ENCODE results near the gene LEF1. TPM values are rescaled to one million over a fixed set of nuclear protein-coding genes. Genes with fewer than 3 reads are reported as not detected.

Gene LEF1
- total RNA-seq, 2 donors from 2014 or later: 22.4 to 26.8 TPM

- no peaks in the 10 kb centered on the region for H3K4me1 ChIP-seq (replicated peaks)
- H3K4me3 ChIP-seq: no peak overlapping the region
- H3K27ac ChIP-seq: no peak overlapping the region
- no peaks in the 10 kb centered on the region for H3K36me3 ChIP-seq
- intact Hi-C loops (cut with DNase I): no loop called here
- H3K9me3 ChIP-seq: no peaks in the 10 kb centered on the region
- TF ChIP-seq POLR2A (IDR thresholded peaks at IDR 0.05) (no peak), CTCF (IDR thresholded peaks at IDR 0.05) (no peak), POLR2AphosphoS5 (IDR thresholded peaks at IDR 0.05) (no peak)
- no peak for DNase-seq (ENCODE audit: low spot score)
- WGBS: 48% methylated on average over 5 of the region's 5 CpGs
- H3K27me3 ChIP-seq (replicated peaks; ENCODE audit: insufficient read depth): no peaks in the 10 kb centered on the region
These were observed 42.5 kb upstream of the LEF1 start for GRCh38 chr4:108210989-108211835.

DNA sequence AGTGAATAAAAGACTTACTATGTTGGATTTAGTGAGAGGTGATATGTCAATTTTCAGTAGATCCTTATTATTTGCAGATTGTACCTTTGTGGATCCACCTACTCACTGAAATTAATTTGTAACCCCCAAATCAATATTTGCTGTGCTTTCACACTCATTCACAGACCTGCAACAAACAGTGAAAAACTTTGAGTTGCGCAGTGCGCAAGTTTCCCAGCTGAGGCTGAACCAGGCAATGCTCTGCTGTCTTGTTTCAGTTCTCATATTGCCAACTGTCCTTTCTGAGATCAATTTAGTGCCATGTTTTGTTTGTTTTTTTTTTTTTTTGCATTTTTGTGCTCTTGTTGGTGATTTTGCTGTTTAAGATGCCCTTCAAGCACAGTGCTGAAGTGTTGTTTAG lies 40.8 kb upstream of the LEF1 start:
- intact Hi-C loops (cut with DNase I): no loop called here

GRCh38 chr4:108205859-108206258 lies 37.1 kb upstream of the LEF1 start:
- intact Hi-C loops (cut with DNase I): no loop called here
- 100% methylated on average over 1 of the region's 1 CpG for WGBS
- no peak overlapping the region for H3K27ac ChIP-seq

More for the DNA sequence above, 40.8 kb upstream of the LEF1 start:
- no peaks in the 10 kb centered on the region for H3K36me3 ChIP-seq
- H3K27me3 ChIP-seq (replicated peaks; ENCODE audit: insufficient read depth): no peaks in the 10 kb centered on the region
- no peak overlapping the region for H3K27ac ChIP-seq
- 100% methylated on average over 2 of the region's 2 CpGs for WGBS
- H3K4me3 ChIP-seq: no peak overlapping the region
- no peaks in the 10 kb centered on the region for H3K9me3 ChIP-seq
- TF ChIP-seq POLR2AphosphoS5 (IDR thresholded peaks at IDR 0.05): no peak
- TF ChIP-seq POLR2A (IDR thresholded peaks at IDR 0.05): no peak
- TF ChIP-seq CTCF (IDR thresholded peaks at IDR 0.05): no peak
- no peaks in the 10 kb centered on the region for H3K4me1 ChIP-seq (replicated peaks)
- no peak for DNase-seq (ENCODE audit: low spot score)

DNA sequence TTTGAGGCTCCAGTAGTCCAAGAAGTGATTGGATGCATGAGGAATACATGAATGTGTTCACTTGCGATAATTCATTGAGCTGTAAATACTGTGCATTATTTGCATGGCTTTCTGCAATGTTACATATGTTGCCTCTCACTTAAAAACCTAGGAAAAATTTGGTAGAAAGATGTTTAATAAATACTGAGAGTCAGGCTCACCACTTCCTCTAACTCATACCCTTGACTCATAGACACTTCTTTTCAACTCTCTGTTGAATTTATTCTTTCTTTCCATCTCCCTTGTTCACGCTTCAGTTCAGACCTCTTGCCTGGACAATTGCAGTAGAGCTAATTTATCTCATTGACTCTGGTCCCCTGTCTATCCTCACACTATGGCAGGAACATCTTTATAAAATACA lies 35.8 kb upstream of the LEF1 start:
- no peaks in the 10 kb centered on the region for H3K36me3 ChIP-seq
- intact Hi-C loops (cut with DNase I): no loop called here
- no peak for DNase-seq (ENCODE audit: low spot score)
- WGBS: 95% methylated on average over 2 of the region's 2 CpGs
- no peaks in the 10 kb centered on the region for H3K9me3 ChIP-seq
- H3K4me1 ChIP-seq (replicated peaks): no peaks in the 10 kb centered on the region
- no peak overlapping the region for H3K27ac ChIP-seq
- no peaks in the 10 kb centered on the region for H3K27me3 ChIP-seq (replicated peaks; ENCODE audit: insufficient read depth)
- no peak overlapping the region for H3K4me3 ChIP-seq
- no peak for TF ChIP-seq POLR2AphosphoS5 (IDR thresholded peaks at IDR 0.05)
- TF ChIP-seq CTCF (IDR thresholded peaks at IDR 0.05): no peak
- no peak for TF ChIP-seq POLR2A (IDR thresholded peaks at IDR 0.05)

More at GRCh38 chr4:108205859-108206258, 37.1 kb upstream of the LEF1 start:
- no peaks in the 10 kb centered on the region for H3K9me3 ChIP-seq
- H3K36me3 ChIP-seq: no peaks in the 10 kb centered on the region
- no peak overlapping the region for H3K4me3 ChIP-seq
- DNase-seq (ENCODE audit: low spot score): no peak
- no peaks in the 10 kb centered on the region for H3K4me1 ChIP-seq (replicated peaks)
- TF ChIP-seq POLR2AphosphoS5 (IDR thresholded peaks at IDR 0.05): no peak
- no peak for TF ChIP-seq CTCF (IDR thresholded peaks at IDR 0.05)
- H3K27me3 ChIP-seq (replicated peaks; ENCODE audit: insufficient read depth): no peaks in the 10 kb centered on the region

DNA sequence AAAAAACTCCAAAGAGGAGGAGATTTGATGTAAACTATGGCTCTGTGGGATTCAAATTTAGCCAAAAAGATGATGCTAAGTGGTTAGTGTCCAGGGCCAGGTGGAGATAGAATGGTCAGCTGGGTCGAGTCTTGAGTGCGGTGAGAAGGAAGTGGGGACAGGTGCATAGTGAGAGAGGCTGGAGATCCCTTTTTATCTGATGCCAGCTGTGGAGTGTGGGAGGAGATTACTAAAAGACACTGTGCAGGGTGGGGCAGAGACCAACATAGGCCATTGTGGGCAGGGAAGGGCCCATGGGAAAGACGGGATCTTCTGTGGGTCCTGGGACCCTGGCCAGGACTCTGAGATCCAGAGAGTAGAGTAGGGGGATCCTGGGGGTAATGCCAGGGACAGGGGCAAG lies 34.6 kb upstream of the LEF1 start:
- no peak overlapping the region for H3K4me3 ChIP-seq
- no peak overlapping the region for H3K27ac ChIP-seq
- DNase-seq (ENCODE audit: low spot score): no peak
- no peaks in the 10 kb centered on the region for H3K9me3 ChIP-seq
- no peaks in the 10 kb centered on the region for H3K27me3 ChIP-seq (replicated peaks; ENCODE audit: insufficient read depth)
- no peaks in the 10 kb centered on the region for H3K4me1 ChIP-seq (replicated peaks)
- intact Hi-C loops (cut with DNase I): no loop called here
- H3K36me3 ChIP-seq: no peaks in the 10 kb centered on the region
- TF ChIP-seq POLR2AphosphoS5 (IDR thresholded peaks at IDR 0.05) (no peak), CTCF (IDR thresholded peaks at IDR 0.05) (no peak), POLR2A (IDR thresholded peaks at IDR 0.05) (no peak)
- WGBS: 90% methylated on average over 3 of the region's 3 CpGs

Data from prostate gland (tissue), 2 donors.